ENCODE data around the gene ROBO1.

- no peak for TF ChIP-seq SP1 (IDR thresholded peaks at IDR 0.05)
- TF ChIP-seq FOXM1 (IDR thresholded peaks at IDR 0.05; ENCODE audit: borderline replicate concordance), result no peak
- no peak for TF ChIP-seq FOXA1 (IDR thresholded peaks at IDR 0.05)
Measured at GRCh38 chr3:79286882-79287281, 480.9 kb downstream of the ROBO1 start.
